MCF 10A (cell line): Measurements from ENCODE around the gene CCDC188. TPM values are rescaled to one million over a fixed set of nuclear protein-coding genes. Genes with fewer than 3 reads are reported as not detected.

Experiments used
- BruUV-seq: library from RNA; stranded (reverse); fragments of 400-500 nt; replicated peaks from 2 replicates; lab custom pipeline; 2021; lab: Mats Ljungman, UMichigan
- CTCF ChIA-PET: fragments of 300-600 bp; sonication (Branson Sonifier 250); formaldehyde crosslinking; extraction: SDS; loops from one replicate; lab custom pipeline; 2021; ENCODE audit warnings: antibody characterized with exemption, inconsistent platforms; lab: Yijun Ruan, JAX
- POLR2A ChIA-PET: fragments of 300-600, 350-650 bp; sonication (Branson Sonifier 250); formaldehyde crosslinking; extraction: SDS; loops from one replicate; lab custom pipeline; 2020; ENCODE audit warnings: antibody characterized with exemption, inconsistent platforms; lab: Yijun Ruan, JAX
- DNase-seq: peaks from one replicate; pipeline ENCODE4 v3.0.0-alpha.2; 2018; ENCODE audit not compliant: unreplicated experiment
- H3K27ac Mint-ChIP-seq: one replicate; pipeline ENCODE4 v1.8.0; 2022; ENCODE audit warnings: mild to moderate bottlenecking, low read depth, mixed read lengths; ENCODE audit not compliant: unreplicated experiment
- H3K27me3 Mint-ChIP-seq: one replicate; pipeline ENCODE4 v1.8.0; 2022; ENCODE audit warnings: mixed read lengths; ENCODE audit not compliant: insufficient read depth, unreplicated experiment
- H3K36me3 Mint-ChIP-seq: one replicate; pipeline ENCODE4 v1.8.0; 2022; ENCODE audit warnings: mild to moderate bottlenecking, moderate library complexity, mixed read lengths; ENCODE audit not compliant: insufficient read depth, unreplicated experiment
- H3K4me1 Mint-ChIP-seq: one replicate; pipeline ENCODE4 v1.8.0; 2022; ENCODE audit warnings: mixed read lengths; ENCODE audit not compliant: insufficient read depth, unreplicated experiment
- H3K4me3 Mint-ChIP-seq: one replicate; pipeline ENCODE4 v1.8.0; 2022; ENCODE audit warnings: mild to moderate bottlenecking, moderate library complexity, mixed read lengths; ENCODE audit not compliant: unreplicated experiment
- H3K9me3 Mint-ChIP-seq: one replicate; pipeline ENCODE4 v1.8.0; 2022; ENCODE audit warnings: mixed read lengths; ENCODE audit not compliant: unreplicated experiment
- intact Hi-C: fragments of 100-400 bp; cut with micrococcal nuclease; formaldehyde crosslinking; loops from 2 replicates; pipeline ENCODE4 v1.14.1; 2022
- total RNA-seq: library from RNA; stranded (reverse); gene quantifications from 2 replicates; pipeline ENCODE4 v1.2.3, GENCODE V29; 2022
- TF ChIP-seq, protein P1 (sequence below): fragments of 200-600 bp; IDR thresholded peaks from one replicate; pipeline ENCODE4 v1.8.0; 2022; ENCODE audit warnings: antibody characterized with exemption, mild to moderate bottlenecking; ENCODE audit not compliant: unreplicated experiment

The CCDC188 gene
- total RNA-seq, 1 experiment from 2014 or later, result 0.70 TPM

GRCh38 chr22:20148414-20148813 lies 2.4 kb downstream of the CCDC188 start:
- no peak overlapping the region for H3K27ac Mint-ChIP-seq
- no peaks in the 10 kb centered on the region for H3K27me3 Mint-ChIP-seq
- H3K4me1 Mint-ChIP-seq, result no peaks in the 10 kb centered on the region
- H3K9me3 Mint-ChIP-seq, result no peaks in the 10 kb centered on the region
- H3K4me3 Mint-ChIP-seq, result no peak overlapping the region
- DNase-seq, result no peak
- CTCF ChIA-PET, result no interaction called here
- TF ChIP-seq, protein P1, sequence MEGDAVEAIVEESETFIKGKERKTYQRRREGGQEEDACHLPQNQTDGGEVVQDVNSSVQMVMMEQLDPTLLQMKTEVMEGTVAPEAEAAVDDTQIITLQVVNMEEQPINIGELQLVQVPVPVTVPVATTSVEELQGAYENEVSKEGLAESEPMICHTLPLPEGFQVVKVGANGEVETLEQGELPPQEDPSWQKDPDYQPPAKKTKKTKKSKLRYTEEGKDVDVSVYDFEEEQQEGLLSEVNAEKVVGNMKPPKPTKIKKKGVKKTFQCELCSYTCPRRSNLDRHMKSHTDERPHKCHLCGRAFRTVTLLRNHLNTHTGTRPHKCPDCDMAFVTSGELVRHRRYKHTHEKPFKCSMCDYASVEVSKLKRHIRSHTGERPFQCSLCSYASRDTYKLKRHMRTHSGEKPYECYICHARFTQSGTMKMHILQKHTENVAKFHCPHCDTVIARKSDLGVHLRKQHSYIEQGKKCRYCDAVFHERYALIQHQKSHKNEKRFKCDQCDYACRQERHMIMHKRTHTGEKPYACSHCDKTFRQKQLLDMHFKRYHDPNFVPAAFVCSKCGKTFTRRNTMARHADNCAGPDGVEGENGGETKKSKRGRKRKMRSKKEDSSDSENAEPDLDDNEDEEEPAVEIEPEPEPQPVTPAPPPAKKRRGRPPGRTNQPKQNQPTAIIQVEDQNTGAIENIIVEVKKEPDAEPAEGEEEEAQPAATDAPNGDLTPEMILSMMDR, result no peak
- intact Hi-C loops, result no loop called here
- POLR2A ChIA-PET, result no interaction called here
- peaks cover 6% of the 10 kb centered on the region for H3K36me3 Mint-ChIP-seq
- BruUV-seq, result no TSS peak

DNA sequence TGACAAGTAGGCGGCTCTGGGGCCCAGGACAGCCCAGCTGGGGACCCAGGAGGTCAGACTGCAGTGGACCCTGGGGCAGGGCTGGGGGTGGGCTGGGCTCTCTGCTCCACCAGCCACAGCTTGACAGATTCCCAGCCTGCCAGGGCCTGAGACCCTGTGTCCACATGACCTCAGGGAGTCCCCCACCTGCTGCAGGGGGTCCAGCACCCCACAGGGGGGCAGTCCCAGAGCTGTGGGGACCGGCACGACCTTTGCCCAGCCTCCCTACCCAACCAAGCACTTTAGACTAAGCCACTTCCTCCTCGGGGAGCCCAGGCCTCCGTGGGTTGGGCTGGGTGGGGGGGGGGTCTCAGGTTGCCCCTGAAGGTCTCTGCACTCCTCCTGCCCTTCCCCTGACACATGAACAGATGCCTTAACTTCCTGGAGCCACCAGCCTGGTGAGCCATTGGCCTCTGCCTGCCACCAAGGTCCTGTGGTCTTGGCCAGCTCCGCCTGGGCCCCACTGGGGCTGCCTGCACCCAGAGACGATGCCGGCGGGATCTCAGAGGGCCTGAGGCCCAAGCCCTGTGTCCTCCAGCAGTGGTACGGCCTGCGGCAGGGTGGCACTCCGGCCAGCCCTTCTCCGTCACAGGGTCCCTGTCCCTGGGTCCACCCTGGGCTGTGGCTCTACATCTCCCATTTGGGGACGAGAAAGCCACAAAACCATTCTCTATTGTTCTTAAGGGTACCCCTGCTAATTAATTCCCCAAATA lies 3.4 kb downstream of the CCDC188 start:
- Mint-ChIP-seq H3K27me3 (no peaks in the 10 kb centered on the region), H3K36me3 (peaks cover 6% of the 10 kb centered on the region), H3K4me1 (no peaks in the 10 kb centered on the region), H3K27ac (no peak overlapping the region), H3K9me3 (no peaks in the 10 kb centered on the region), H3K4me3 (no peak overlapping the region)
- TF ChIP-seq, protein P1, result no peak
- intact Hi-C loops, result no loop called here
- no peak for DNase-seq
- ChIA-PET CTCF (interaction anchor here (0.6 kb wide), 1 partner anchor 138 kb away, joined by 3 read pairs; no protein-coding TSS in a partner anchor), POLR2A (no interaction called here)
- BruUV-seq, result no TSS peak

- no peak for DNase-seq
- H3K27ac Mint-ChIP-seq, result no peak overlapping the region
- intact Hi-C loops, result no loop called here
- ChIA-PET POLR2A (no interaction called here), CTCF (no interaction called here)
- H3K9me3 Mint-ChIP-seq, result no peaks in the 10 kb centered on the region
- TF ChIP-seq, protein P1, result no peak
- H3K4me3 Mint-ChIP-seq, result no peak overlapping the region
- no peaks in the 10 kb centered on the region for H3K4me1 Mint-ChIP-seq
- peaks cover 6% of the 10 kb centered on the region for H3K36me3 Mint-ChIP-seq
- H3K27me3 Mint-ChIP-seq, result no peaks in the 10 kb centered on the region
- BruUV-seq, result no TSS peak
Measured at GRCh38 chr22:20146777-20147176, 4.1 kb downstream of the CCDC188 start.

DNA sequence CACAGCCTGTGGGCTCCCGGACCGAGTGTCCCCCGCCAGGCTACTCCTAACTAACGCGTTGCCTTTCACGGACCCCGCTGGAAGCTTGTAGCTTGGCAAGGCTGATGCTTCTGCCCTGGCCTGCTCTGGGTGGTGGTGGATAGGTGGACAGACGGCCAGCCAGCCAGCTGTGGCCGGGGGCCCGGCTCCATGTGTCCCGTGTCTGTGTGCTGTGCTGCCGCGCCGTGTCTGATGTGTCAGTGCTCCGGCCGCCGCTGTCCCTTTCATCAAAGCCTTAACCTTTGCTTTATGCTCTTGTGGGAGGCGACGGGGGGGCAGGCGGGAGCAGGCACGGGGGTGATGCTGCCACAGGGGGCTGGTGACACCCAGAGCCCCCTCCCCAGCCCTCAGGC lies 5.0 kb downstream of the CCDC188 start:
- intact Hi-C loops, result no loop called here
- ChIA-PET POLR2A (no interaction called here), CTCF (no interaction called here)
- H3K9me3 Mint-ChIP-seq, result no peaks in the 10 kb centered on the region
- no peak for DNase-seq
- H3K36me3 Mint-ChIP-seq, result peaks cover 6% of the 10 kb centered on the region
- H3K4me1 Mint-ChIP-seq, result no peaks in the 10 kb centered on the region
- TF ChIP-seq, protein P1, result no peak
- no peak overlapping the region for H3K27ac Mint-ChIP-seq
- no peaks in the 10 kb centered on the region for H3K27me3 Mint-ChIP-seq
- BruUV-seq, result no TSS peak
- no peak overlapping the region for H3K4me3 Mint-ChIP-seq
